GM13976 (cell line): Measurements from ENCODE around the gene RP9.

Experiments
- DNase-seq: peaks from one replicate; pipeline ENCODE4 v3.0.0; 2012; ENCODE audit warnings: low spot score
- in situ Hi-C: fragments of 300-500 bp; cut with MboI; formaldehyde crosslinking; loops from one replicate; pipeline ENCODE4 v1.12.0; 2022; ENCODE audit warnings: low sequenced_read_pairs, mixed read lengths, inconsistent platforms; ENCODE audit not compliant: unreplicated experiment
- TF ChIP-seq, protein P1 (sequence below): IDR thresholded peaks from 2 replicates; pipeline ENCODE4 v1.5.1; 2012; ENCODE audit warnings: borderline replicate concordance, mild to moderate bottlenecking; ENCODE audit not compliant: insufficient read depth; ENCODE audit errors: extremely low read depth, missing control alignments, control extremely low read depth

The RP9 gene

DNA sequence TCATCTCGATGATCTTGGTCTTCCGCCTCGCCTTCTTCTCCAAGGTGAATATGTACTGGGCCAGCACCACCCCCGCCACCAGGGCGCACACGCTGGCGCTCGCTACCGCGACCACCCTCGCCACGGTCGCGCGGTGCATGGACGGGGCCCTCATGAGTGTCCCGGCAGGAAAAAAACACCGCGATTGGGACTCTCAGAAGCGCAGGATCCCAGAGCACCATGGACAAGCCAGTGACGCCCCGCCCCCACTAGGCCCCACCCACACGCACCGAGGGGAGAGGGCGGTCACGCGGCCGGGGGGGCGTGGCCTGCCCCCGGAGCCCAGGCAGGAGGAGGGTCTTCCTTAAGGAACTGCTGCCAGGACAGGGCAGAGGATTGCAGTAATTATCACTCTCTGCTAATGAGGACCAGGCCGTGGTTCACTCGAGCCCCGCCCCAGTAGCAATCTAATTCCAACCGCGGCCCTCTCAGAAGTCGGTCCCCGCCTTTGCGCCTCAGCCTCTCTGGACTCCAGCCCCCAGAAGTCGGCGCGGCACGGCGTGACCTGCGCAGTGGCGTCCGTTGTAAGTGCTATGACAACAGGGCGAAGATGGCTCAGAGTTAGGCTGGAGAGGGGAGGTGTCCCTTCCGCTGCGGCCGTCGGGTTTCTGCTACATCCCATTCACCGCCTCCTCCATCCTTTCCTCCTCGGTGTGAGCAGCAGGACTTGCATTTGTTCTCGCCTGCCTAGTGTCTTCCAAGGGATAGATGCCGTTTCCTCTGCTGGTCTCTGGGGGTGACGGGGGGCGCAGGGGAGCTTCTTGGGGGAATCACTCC lies 20.0 kb upstream of the RP9 start, which contains the start of gene BBS9:
TSS of gene BBS9 (plus strand) at position 575 of the 816 bp plus-strand sequence. CDS start 16,689 bp downstream, outside the sequence.
- peak; percentile 95 for DNase-seq
- in situ Hi-C loops = no loop called here
- TF ChIP-seq, protein P1, sequence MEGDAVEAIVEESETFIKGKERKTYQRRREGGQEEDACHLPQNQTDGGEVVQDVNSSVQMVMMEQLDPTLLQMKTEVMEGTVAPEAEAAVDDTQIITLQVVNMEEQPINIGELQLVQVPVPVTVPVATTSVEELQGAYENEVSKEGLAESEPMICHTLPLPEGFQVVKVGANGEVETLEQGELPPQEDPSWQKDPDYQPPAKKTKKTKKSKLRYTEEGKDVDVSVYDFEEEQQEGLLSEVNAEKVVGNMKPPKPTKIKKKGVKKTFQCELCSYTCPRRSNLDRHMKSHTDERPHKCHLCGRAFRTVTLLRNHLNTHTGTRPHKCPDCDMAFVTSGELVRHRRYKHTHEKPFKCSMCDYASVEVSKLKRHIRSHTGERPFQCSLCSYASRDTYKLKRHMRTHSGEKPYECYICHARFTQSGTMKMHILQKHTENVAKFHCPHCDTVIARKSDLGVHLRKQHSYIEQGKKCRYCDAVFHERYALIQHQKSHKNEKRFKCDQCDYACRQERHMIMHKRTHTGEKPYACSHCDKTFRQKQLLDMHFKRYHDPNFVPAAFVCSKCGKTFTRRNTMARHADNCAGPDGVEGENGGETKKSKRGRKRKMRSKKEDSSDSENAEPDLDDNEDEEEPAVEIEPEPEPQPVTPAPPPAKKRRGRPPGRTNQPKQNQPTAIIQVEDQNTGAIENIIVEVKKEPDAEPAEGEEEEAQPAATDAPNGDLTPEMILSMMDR = no peak

DNA sequence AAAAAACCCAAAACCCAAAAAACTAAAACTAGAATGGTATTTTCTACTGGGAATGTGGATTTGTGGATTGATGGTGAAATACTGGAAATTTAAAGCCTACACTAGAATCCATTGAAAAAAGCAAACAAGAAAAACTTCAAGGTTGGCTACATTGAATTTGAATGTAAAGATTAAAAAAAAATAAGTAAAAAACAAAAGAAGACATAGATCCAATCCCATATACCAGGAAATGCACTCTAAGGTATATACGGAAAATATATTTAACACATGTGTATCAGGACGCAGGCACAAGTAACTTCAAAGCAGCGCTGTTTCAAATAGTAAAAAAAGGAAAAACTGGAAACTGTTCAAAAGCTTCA lies 19.4 kb upstream of the RP9 start:
- DNase-seq = no peak
- in situ Hi-C loops = no loop called here
- TF ChIP-seq, protein P1 = no peak

DNA sequence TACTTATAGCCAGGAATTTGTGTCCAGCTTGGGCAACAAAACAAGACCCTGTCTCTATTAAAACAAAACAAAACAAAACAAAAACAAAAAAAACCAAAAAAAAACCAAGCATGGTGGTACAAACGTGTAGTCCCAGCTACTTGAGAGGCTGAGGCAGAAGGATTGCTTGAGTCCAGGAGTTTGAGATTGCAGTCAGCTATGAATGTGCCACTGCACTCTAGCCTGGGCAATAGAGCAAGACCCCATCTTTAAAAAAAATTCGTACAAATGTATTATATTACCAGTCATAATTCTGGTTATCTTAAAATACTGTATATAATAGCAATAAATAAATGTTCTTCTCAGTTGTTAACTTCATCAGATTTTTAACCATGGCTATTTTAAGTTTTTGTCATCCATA lies 17.9 kb upstream of the RP9 start:
- TF ChIP-seq, protein P1 = no peak
- in situ Hi-C loops = no loop called here
- DNase-seq = no peak

DNA sequence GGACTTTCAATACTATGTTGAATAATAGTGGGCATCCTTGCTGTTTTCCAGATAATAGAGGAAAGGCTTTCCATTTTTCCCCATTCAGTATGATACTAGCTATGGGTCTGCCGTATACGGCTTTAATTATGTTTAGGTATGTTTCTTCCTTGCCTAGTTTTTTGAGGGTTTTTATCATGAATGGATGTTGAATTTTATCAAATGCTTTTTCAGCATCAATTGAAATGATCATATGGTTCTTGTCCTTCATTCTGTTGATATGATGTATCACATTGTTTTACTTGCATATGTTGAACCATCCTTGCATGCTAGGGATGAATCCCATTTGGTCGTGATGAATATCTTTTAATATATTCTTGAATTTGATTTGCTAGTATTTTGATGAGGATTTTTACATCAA lies 9.2 kb upstream of the RP9 start:
- TF ChIP-seq, protein P1 = no peak
- DNase-seq = no peak
- in situ Hi-C loops = loop anchor here (25.0 kb wide), 2 partner anchors 331 to 631 kb away; partner anchors contain the start of genes AVL9 and LSM5

DNA sequence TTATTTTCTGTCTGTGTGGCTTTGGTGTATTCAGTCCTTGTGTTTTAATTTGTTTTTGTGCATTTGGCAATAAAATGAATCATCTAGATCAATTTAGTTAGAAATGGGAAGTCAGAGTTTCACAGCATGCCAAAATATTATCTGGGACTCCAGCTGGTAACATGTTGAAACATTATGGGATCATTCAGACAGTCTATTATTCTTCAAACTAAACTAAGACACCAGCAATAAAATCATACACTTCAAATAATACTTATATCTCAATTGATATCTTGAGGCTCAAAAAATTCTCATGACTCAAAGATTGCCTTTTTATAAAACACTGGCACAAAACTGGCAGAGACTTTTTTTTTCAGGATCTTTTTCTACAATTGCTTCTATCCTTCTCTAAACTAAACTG lies 5.8 kb upstream of the RP9 start:
- no peak for DNase-seq
- in situ Hi-C loops = loop anchor here (25.0 kb wide), 2 partner anchors 328 to 628 kb away; partner anchors contain the start of genes AVL9 and LSM5
- TF ChIP-seq, protein P1 = no peak

DNA sequence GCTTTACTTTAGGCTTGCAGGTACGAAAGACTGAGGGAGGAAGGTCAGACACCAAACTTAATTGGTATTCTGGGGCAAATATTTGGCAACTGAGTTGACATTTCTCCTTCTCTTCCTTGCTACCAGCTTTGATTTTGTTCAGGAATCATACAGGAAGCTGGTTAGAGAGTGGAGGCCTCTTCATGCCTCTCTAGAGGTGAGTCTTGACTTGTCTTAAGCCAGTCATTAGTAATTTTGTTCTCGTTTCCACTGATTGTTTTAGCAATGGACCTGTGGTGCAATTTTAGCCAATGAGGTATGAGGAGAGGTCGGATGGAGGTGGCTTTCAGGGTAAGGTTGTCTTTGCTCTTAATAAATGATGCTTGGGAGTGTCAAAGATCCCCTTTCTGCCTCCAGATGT lies 2.4 kb upstream of the RP9 start:
- in situ Hi-C loops = loop anchor here (25.0 kb wide), 2 partner anchors 324 to 624 kb away; partner anchors contain the start of genes AVL9 and LSM5
- TF ChIP-seq, protein P1 = no peak
- DNase-seq = no peak
